NCI-H2107 treated with DMSO at 0.1 percent for 48 hours (cell line): ENCODE data around the gene CSNK1A1L.

Experiments used
- DNase-seq: peaks from one replicate; lab custom pipeline; 2025; ENCODE audit not compliant: unreplicated experiment; lab: John Stamatoyannopoulos, UW

CSNK1A1L gene

GRCh38 chr13:37107456-37107855 lies 2.0 kb upstream of the CSNK1A1L start:
- DNase-seq: no peak

- no peak for DNase-seq
Observed at GRCh38 chr13:37106642-37107041, 1.2 kb upstream of the CSNK1A1L start.

- no peak for DNase-seq
Observed at GRCh38 chr13:37102896-37103295, 2.6 kb downstream of the CSNK1A1L start.

- no peak for DNase-seq
Observed at GRCh38 chr13:37101201-37101600, 4.3 kb downstream of the CSNK1A1L start.

GRCh38 chr13:37100731-37101130 lies 4.7 kb downstream of the CSNK1A1L start:
- no peak for DNase-seq

GRCh38 chr13:37097076-37097475 lies 8.4 kb downstream of the CSNK1A1L start:
- no peak for DNase-seq

GRCh38 chr13:37094840-37095239 lies 10.6 kb downstream of the CSNK1A1L start:
- DNase-seq: no peak

GRCh38 chr13:37094099-37094498 lies 11.4 kb downstream of the CSNK1A1L start:
- DNase-seq: no peak

- DNase-seq: no peak
Observed at GRCh38 chr13:37091835-37092234, 13.6 kb downstream of the CSNK1A1L start.

- no peak for DNase-seq
Observed at GRCh38 chr13:37090912-37091311, 14.6 kb downstream of the CSNK1A1L start.

- no peak for DNase-seq
Observed at GRCh38 chr13:37089495-37089894, 16.0 kb downstream of the CSNK1A1L start.

- DNase-seq: no peak
Observed at GRCh38 chr13:37087486-37087885, 18.0 kb downstream of the CSNK1A1L start.

- no peak for DNase-seq
Observed at GRCh38 chr13:37085606-37086005, 19.9 kb downstream of the CSNK1A1L start.

- no peak for DNase-seq
Observed at GRCh38 chr13:37076818-37077217, 28.6 kb downstream of the CSNK1A1L start.

- no peak for DNase-seq
Observed at GRCh38 chr13:37075164-37075563, 30.3 kb downstream of the CSNK1A1L start.

- DNase-seq: peak; percentile 36
Observed at GRCh38 chr13:37074703-37075102, 30.8 kb downstream of the CSNK1A1L start.

- DNase-seq: no peak
Observed at GRCh38 chr13:37072024-37072423, 33.4 kb downstream of the CSNK1A1L start.

GRCh38 chr13:37070956-37071355 lies 34.5 kb downstream of the CSNK1A1L start:
- no peak for DNase-seq

- no peak for DNase-seq
Observed at GRCh38 chr13:37070145-37070695, 35.2 kb downstream of the CSNK1A1L start.

- no peak for DNase-seq
Observed at GRCh38 chr13:37069597-37070103, 35.8 kb downstream of the CSNK1A1L start.

GRCh38 chr13:37068962-37069361 lies 36.5 kb downstream of the CSNK1A1L start:
- no peak for DNase-seq

- DNase-seq: no peak
Observed at GRCh38 chr13:37067874-37068273, 37.6 kb downstream of the CSNK1A1L start.

- DNase-seq: no peak
Observed at GRCh38 chr13:37065890-37066526, 39.5 kb downstream of the CSNK1A1L start.
